Activated naive CD4-positive, alpha-beta T cell treated with anti-CD3 and anti-CD28 coated beads, Interleukin-2, amount 10 ng/mL, durations not matched to agents 7 days and 5 days (primary cell): ENCODE measurements around the gene ZNF282.
A peak's percentile ranks its signal among the peaks of the same experiment; 100 is the strongest.
"Not testable (repeated sequence)": the region's sequence is repeated elsewhere in the genome, so short reads cannot be mapped to it uniquely, and the experiment has no call there.

Experiments used
- CTCF ChIA-PET: fragments of 350-600 bp; sonication (Branson Sonifier 250); formaldehyde crosslinking; loops from one replicate; lab custom pipeline; 2021; ENCODE audit warnings: antibody characterized with exemption; lab: Charles Lee
- DNase-seq: peaks from one replicate; pipeline ENCODE4 v3.0.0-alpha.2; 2020
- H3K27ac Mint-ChIP-seq: one replicate; pipeline ENCODE4 v1.8.0; 2021; ENCODE audit warnings: mild to moderate bottlenecking, moderate library complexity, mixed read lengths
- H3K27me3 Mint-ChIP-seq: one replicate; pipeline ENCODE4 v1.8.0; 2021; ENCODE audit warnings: mild to moderate bottlenecking, mixed read lengths
- H3K36me3 Mint-ChIP-seq: one replicate; pipeline ENCODE4 v1.8.0; 2021; ENCODE audit warnings: mixed read lengths
- H3K4me1 Mint-ChIP-seq: one replicate; pipeline ENCODE4 v1.8.0; 2021; ENCODE audit warnings: mixed read lengths
- H3K4me3 Mint-ChIP-seq: one replicate; pipeline ENCODE4 v1.8.0; 2021; ENCODE audit warnings: mild to moderate bottlenecking, moderate library complexity, mixed read lengths
- H3K9me3 Mint-ChIP-seq: one replicate; pipeline ENCODE4 v1.8.0; 2021; ENCODE audit warnings: mixed read lengths

Gene ZNF282

GRCh38 chr7:149261829-149262617 lies 66.7 kb downstream of the ZNF282 start, which contains the start of gene ZNF783:
ZNF783 (plus strand) TSS chr7:149262196; CDS start chr7:149262334, 138 bp downstream.
- Mint-ChIP-seq H3K4me3 (peak within 1 kb of the TSS; percentile 75), H3K4me1 (peaks cover 30% of the 10 kb centered on the region), H3K27me3 (no peaks in the 10 kb centered on the region), H3K27ac (peak within 1 kb of the TSS; percentile 82), H3K9me3 (no peaks in the 10 kb centered on the region), H3K36me3 (peaks cover 18% of the 10 kb centered on the region)
- peak; percentile 88 for DNase-seq
- CTCF ChIA-PET, result interaction anchor here (0.6 to 2.0 kb wide), 15 partner anchors 9 to 481 kb away, joined by 3 to 10 read pairs (median 5); partner anchors contain the start of genes PDIA4 and ZNF282

DNA sequence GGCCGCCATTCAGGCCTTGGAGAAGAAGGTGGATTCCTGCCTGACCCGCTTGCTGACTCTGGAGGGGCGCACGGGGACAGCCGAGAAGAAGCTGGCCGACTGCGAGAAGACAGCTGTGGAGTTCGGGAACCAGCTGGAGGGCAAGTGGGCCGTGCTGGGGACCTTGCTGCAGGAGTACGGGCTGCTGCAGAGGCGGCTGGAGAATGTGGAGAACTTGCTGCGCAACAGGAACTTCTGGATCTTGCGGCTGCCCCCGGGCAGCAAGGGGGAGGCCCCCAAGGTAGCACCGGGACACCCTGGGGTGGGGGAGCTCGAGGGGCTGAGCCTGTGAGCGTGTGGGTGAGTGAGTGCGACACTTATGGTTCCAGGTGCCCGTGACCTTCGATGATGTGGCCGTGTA lies 71.1 kb downstream of the ZNF282 start:
- Mint-ChIP-seq H3K4me1 (peaks cover 23% of the 10 kb centered on the region), H3K27ac (no peak overlapping the region), H3K27me3 (no peaks in the 10 kb centered on the region), H3K36me3 (peaks cover 48% of the 10 kb centered on the region), H3K9me3 (no peaks in the 10 kb centered on the region), H3K4me3 (no peak overlapping the region)
- CTCF ChIA-PET, result no interaction called here
- no peak for DNase-seq

GRCh38 chr7:149267733-149268132 lies 72.4 kb downstream of the ZNF282 start:
- CTCF ChIA-PET, result no interaction called here
- no peak overlapping the region for H3K4me3 Mint-ChIP-seq
- H3K27ac Mint-ChIP-seq, result no peak overlapping the region
- no peaks in the 10 kb centered on the region for H3K27me3 Mint-ChIP-seq
- H3K4me1 Mint-ChIP-seq, result peaks cover 18% of the 10 kb centered on the region
- peaks cover 49% of the 10 kb centered on the region for H3K36me3 Mint-ChIP-seq
- no peaks in the 10 kb centered on the region for H3K9me3 Mint-ChIP-seq
- no peak for DNase-seq

DNA sequence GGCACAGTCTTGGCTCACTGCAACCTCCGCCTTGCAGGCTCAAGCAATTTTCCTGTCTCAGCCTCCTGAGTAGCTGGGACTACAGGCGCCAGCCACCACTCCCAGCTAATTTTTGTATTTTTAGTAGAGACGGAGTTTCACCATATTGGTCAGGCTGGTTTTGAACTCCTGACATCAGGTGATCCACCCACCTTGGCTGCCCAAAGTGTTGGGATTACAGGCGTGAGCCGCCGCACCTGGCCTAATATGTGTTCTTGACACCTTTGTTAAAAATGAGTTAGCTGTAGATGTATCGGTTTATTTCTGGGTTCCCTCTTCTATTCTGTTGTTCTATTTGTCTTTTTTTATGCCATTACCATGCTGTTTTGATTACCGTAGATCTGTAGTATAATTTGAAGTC lies 79.1 kb downstream of the ZNF282 start:
- DNase-seq, CTCF ChIA-PET, H3K27me3 Mint-ChIP-seq, H3K4me1 Mint-ChIP-seq, H3K27ac Mint-ChIP-seq, H3K9me3 Mint-ChIP-seq, H3K4me3 Mint-ChIP-seq: not testable (repeated sequence)
- peaks cover 50% of the 10 kb centered on the region for H3K36me3 Mint-ChIP-seq
